ENCODE results near the gene VMP1. TPM values are rescaled to one million over a fixed set of nuclear protein-coding genes. Genes with fewer than 3 reads are reported as not detected.

Gene VMP1
- total RNA-seq, result 100 to 1,000 TPM; 228 to 231 TPM

GRCh38 chr17:59707149-59707970 is at the start of gene VMP1, which contains the start of gene PTRH2:
Gene VMP1, plus strand, starts transcription at chr17:59707654. Its CDS starts 23,793 bp downstream, at chr17:59731447.
Gene PTRH2, minus strand, starts transcription at chr17:59707430. Its CDS starts 9,452 bp downstream, at chr17:59697978.
- POLR2A ChIA-PET, result interaction anchor here (0.5 to 1.8 kb wide), 14 partner anchors 40 to 685 kb away, joined by 3 to 9 read pairs (median 4); partner anchors contain the start of genes RNFT1 and USP32
- CTCF ChIA-PET, result interaction anchor here (1.1 to 1.6 kb wide), 4 partner anchors 37 to 89 kb away, joined by 4 to 5 read pairs (median 4); partner anchors contain the start of gene CLTC

DNA sequence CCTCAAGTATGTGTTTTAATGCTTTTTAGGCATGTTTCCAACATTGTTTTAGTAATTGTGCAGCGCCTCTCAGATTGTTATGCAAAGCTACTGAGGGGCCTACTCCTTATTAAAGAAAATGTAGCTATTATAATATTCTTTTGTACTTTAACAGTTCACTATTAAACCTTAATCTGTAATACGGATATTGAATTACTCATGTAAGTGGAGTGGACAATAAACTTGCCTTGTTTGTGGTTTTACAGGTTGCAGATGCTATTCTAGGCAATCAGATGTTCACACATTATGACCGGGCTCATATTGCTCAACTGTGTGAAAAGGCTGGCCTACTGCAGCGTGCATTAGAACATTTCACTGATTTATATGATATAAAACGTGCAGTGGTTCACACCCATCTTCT is 41.2 kb upstream of the VMP1 start:
- CTCF ChIA-PET, result no interaction called here
- POLR2A ChIA-PET, result no interaction called here

DNA sequence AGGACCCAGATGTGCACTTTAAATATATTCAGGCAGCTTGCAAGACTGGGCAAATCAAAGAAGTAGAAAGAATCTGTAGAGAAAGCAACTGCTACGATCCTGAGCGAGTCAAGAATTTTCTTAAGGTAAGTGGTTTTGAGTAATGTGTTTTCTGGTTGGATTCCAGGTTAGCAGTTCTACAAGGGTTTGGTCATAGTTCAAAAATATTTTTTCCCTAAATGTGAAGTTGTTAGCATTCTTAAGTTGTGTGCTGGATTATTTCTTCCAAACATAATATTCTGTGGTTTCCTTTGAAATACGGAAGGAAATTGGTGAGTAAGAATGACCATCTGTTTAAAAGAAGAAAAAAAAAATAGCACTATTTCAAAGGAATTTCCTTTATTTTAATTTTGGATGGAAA is 38.6 kb upstream of the VMP1 start:
- CTCF ChIA-PET, result interaction anchor here (0.6 kb wide), 1 partner anchor 50 kb away, joined by 3 read pairs; no protein-coding TSS in a partner anchor
- POLR2A ChIA-PET, result no interaction called here

DNA sequence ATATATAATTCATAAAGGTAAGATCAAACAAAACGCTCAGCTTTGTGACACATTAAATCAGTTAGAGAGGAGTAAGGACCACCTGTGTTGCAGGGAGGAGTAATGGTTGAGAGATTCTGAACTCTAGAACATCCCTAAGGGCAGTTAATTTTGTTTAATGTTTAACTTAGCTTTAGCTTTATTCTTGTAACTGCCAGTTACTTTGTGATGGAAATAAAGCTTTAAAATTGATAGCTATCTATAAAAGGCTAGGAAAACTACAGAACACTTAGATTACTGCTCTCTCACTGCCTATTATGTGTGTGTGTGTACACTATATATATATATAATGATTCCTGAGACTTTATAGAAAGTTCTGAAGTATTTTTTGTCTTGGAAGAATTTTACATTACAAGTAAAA is 38.0 kb upstream of the VMP1 start:
- ChIA-PET CTCF (interaction anchor here (0.6 kb wide), 1 partner anchor 559 kb away, joined by 4 read pairs; no protein-coding TSS in a partner anchor), POLR2A (no interaction called here)

GRCh38 chr17:59669944-59670343 is 37.5 kb upstream of the VMP1 start:
- ChIA-PET CTCF (interaction anchor here (0.6 to 1.4 kb wide), 2 partner anchors 38 to 560 kb away, joined by 4 read pairs; partner anchors contain the start of genes PTRH2 and VMP1), POLR2A (no interaction called here)

- POLR2A ChIA-PET, result no interaction called here
- CTCF ChIA-PET, result interaction anchor here (0.5 kb wide), 1 partner anchor 21 kb away, joined by 6 read pairs; no protein-coding TSS in a partner anchor
These were observed 36.1 kb upstream of the VMP1 start for GRCh38 chr17:59671386-59671785.

DNA sequence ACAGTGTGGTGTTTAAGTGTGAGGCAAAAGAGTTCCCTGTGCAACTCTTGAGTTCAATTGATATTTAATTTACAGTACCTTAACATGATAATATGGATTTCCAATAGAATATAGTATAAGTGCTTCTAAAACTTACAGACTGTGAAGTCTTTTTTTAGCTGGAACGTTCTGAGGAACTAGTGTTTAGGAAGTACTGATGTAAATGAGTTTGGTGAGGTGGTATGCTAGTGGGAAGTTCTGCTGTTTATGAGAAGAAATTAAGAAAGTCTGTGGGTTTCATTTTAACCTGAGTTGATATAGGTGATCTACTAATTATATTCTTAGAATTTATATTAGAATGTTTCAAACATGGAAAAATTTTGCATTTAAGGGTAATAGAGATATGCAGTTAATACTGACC is 32.2 kb upstream of the VMP1 start:
- CTCF ChIA-PET, result interaction anchor here (0.5 to 1.7 kb wide), 2 partner anchors 11 to 447 kb away, joined by 4 to 5 read pairs; no protein-coding TSS in a partner anchor
- POLR2A ChIA-PET, result no interaction called here

DNA sequence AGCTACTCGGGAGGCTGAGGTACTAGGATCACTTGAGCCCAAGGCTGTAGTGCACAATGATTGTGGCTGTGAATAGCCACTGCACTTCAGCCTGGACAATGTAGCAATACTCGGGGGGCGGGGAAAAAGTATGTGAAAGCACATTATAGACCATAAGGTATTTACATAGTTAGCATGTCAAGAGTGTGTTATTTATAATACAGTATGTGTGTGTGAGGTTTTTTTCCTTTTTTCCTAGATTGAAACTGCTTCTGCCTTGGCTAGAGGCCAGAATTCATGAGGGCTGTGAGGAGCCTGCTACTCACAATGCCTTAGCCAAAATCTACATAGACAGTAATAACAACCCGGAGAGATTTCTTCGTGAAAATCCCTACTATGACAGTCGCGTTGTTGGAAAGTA is 30.7 kb upstream of the VMP1 start:
- POLR2A ChIA-PET, result no interaction called here
- CTCF ChIA-PET, result no interaction called here

DNA sequence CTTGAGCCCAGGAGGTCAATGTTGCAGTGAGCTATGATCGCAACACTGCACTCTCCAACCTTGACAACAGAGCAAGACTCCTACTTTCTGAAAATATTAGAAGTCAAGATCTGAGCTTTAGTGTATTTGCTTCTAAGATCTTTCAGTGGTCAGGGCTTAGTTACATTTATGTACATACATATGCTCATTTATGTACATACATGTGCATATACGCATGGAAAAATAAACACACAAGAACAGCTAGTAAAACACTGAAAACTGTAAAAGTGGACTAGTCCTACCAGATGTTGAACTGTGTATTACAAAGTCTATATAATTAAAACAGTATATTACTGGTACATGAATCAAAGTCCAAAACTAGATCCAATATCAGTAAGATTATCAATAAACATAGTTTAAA is 28.5 kb upstream of the VMP1 start:
- ChIA-PET CTCF (no interaction called here), POLR2A (no interaction called here)

- POLR2A ChIA-PET, result no interaction called here
- CTCF ChIA-PET, result no interaction called here
These were observed 27.1 kb upstream of the VMP1 start for GRCh38 chr17:59680314-59680713.

- CTCF ChIA-PET, result interaction anchor here (0.6 kb wide), 1 partner anchor 33 kb away, joined by 3 read pairs; no protein-coding TSS in a partner anchor
- POLR2A ChIA-PET, result no interaction called here
These were observed 24.2 kb upstream of the VMP1 start for GRCh38 chr17:59683283-59683682.

- ChIA-PET POLR2A (no interaction called here), CTCF (no interaction called here)
These were observed 22.5 kb upstream of the VMP1 start for GRCh38 chr17:59684967-59685366.

GRCh38 chr17:59688008-59688407 is 19.4 kb upstream of the VMP1 start:
- CTCF ChIA-PET, result interaction anchor here (0.6 kb wide), 1 partner anchor 1069 kb away, joined by 6 read pairs; no protein-coding TSS in a partner anchor

GRCh38 chr17:59688496-59688895 is 19.0 kb upstream of the VMP1 start:
- POLR2A ChIA-PET, result no interaction called here
- CTCF ChIA-PET, result interaction anchor here (0.6 kb wide), 1 partner anchor 1069 kb away, joined by 6 read pairs; no protein-coding TSS in a partner anchor

More at GRCh38 chr17:59688008-59688407, 19.4 kb upstream of the VMP1 start:
- POLR2A ChIA-PET, result no interaction called here

DNA sequence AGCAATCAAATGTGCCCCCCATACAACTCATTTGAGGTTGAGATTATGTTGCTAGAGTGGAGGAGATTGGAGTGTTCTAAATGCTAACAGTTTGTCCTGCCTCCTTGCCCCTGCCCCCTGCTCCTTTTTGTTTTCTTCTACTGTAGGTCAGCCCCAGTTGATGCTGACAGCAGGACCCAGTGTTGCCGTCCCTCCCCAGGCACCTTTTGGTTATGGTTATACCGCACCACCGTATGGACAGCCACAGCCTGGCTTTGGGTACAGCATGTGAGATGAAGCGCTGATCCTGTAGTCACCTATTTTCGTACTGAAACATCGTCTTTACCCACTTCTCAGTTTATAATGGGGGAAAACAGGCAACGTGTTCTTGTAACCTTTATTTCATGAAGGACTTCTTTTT is 13.9 kb upstream of the VMP1 start:
- POLR2A ChIA-PET, result no interaction called here
- CTCF ChIA-PET, result no interaction called here

DNA sequence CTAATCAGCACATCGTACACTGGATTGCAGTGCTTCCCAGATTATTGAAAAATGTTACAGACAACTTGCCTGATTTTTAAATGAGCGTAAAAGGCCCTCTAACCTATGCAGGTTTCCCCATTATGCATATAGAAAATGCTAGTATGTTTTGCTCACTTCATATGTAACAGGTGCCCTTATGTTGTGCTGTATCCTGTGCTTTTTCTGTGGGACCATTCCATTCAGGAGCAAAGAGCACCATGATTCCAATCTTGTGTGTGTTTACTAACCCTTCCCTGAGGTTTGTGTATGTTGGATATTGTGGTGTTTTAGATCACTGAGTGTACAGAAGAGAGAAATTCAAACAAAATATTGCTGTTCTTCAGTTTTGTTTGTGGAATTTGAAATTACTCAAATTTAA is 13.1 kb upstream of the VMP1 start:
- ChIA-PET POLR2A (no interaction called here), CTCF (interaction anchor here (0.6 kb wide), 1 partner anchor 678 kb away, joined by 5 read pairs; no protein-coding TSS in a partner anchor)

DNA sequence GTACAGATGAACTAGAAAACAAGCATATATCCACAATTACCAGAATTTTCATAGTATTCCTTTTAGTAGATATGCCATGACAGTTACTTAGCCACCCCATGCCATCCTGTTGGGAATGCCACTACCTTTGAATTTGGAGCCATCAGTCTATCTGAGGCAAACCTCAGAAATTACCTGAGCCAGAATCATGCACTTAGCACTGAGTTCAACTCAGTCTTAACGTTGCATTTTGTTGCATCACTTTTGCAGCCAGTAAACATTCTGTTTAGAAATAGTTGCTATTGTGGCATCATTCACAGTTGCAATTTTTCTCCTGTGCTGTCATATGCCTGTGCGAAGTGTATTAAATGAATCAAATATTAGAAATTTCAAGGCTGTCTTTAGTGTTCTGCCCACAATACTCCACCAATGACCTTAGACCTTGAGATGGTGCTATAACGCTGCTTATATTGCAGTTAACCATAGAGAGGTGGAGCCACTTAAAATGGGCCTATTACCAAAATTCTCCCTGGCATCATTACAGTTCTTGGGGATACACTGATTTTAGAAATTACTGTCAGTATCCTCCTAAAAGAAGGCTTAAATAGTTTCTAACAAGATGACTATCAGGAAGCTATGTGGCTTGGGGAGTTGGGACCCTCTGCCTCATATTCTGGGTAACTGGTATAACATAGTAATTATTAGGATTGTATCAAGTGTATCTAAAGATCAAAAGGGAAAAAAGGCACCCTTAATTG is 11.3 kb upstream of the VMP1 start:
- CTCF ChIA-PET, result no interaction called here
- POLR2A ChIA-PET, result no interaction called here

GRCh38 chr17:59696682-59697277 is 10.7 kb upstream of the VMP1 start:
- POLR2A ChIA-PET, result no interaction called here
- CTCF ChIA-PET, result no interaction called here

DNA sequence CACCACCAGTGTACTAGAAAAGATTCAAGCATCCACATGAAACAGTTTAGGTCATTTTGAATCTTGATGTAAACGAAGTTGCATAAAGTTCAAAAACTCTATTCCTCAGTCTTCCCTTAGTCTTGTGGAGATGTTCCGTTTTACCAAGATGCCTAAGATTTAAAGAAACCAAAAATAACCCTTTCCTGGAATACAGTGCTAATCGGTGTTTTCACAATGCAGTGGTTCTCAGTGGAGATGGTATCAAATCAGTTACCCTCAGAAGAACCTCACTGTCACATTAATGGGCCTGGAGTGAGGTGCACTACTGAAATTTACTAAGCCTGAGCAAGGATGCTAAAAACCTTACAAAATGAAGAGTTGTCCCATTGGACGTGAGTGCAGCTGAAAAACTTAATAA is 9.3 kb upstream of the VMP1 start:
- ChIA-PET CTCF (no interaction called here), POLR2A (no interaction called here)

GRCh38 chr17:59699218-59699617 is 8.2 kb upstream of the VMP1 start:
- CTCF ChIA-PET, result no interaction called here
- POLR2A ChIA-PET, result interaction anchor here (0.6 kb wide), 1 partner anchor 144 kb away, joined by 4 read pairs; no protein-coding TSS in a partner anchor

All from activated CD8-positive, alpha-beta memory T cell treated with anti-CD3 and anti-CD28 coated beads for 36 hours (primary cell).